ENCODE measurements around the gene SAMD5. TPM values are rescaled to one million over a fixed set of nuclear protein-coding genes. Genes with fewer than 3 reads are reported as not detected.

The SAMD5 gene
- total RNA-seq, 1 donor from 2014 or later, result 0.40 TPM

DNA sequence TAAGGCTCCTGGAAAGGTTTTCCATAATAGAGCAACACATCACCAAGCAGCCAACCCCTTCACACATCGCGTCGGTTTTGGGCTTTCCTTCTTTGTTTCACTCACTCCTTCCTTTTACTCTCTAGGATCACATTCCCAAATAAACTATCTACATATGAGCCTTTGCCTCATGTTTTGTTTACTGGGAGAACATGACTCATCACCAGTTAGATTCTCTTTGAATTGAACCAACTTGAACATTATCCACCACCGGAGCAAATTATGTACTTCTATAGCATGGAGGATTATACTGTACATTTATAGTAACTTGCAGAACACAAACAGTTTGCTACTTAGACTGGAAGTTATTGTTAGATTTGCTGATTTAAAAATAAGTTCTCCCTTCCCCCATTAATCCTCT, 41.0 kb downstream of the SAMD5 start:
- no peak overlapping the region for H3K4me3 ChIP-seq (ENCODE audit: low read depth, low read length)
- TF ChIP-seq, protein P1, sequence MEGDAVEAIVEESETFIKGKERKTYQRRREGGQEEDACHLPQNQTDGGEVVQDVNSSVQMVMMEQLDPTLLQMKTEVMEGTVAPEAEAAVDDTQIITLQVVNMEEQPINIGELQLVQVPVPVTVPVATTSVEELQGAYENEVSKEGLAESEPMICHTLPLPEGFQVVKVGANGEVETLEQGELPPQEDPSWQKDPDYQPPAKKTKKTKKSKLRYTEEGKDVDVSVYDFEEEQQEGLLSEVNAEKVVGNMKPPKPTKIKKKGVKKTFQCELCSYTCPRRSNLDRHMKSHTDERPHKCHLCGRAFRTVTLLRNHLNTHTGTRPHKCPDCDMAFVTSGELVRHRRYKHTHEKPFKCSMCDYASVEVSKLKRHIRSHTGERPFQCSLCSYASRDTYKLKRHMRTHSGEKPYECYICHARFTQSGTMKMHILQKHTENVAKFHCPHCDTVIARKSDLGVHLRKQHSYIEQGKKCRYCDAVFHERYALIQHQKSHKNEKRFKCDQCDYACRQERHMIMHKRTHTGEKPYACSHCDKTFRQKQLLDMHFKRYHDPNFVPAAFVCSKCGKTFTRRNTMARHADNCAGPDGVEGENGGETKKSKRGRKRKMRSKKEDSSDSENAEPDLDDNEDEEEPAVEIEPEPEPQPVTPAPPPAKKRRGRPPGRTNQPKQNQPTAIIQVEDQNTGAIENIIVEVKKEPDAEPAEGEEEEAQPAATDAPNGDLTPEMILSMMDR (conservative IDR thresholded peaks at IDR 0.05; ENCODE audit: low read depth, low read length), result no peak
- no peak for DNase-seq (ENCODE audit: low read depth)

DNA sequence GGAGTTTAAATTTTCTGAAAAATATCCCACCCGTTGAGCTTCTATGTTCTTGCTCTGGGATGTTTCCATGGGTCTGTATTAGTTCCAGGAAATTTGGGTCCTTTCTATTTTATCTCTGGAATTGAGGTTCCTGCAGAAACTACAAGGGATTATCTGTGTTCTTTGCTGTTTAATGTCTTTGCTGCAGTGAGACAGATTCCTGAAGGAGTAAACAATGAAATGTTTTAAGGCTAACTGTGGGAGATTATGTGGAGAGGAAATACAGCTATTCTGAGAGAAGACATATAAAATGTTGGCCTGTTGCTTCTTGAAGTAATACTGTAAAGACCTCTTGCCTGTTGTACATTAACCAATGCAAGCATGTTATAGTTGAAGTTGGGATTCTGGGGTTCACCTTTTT, 43.5 kb downstream of the SAMD5 start:
- no peak for DNase-seq (ENCODE audit: low read depth)
- H3K4me3 ChIP-seq (ENCODE audit: low read depth, low read length), result no peak overlapping the region
- TF ChIP-seq, protein P1 (conservative IDR thresholded peaks at IDR 0.05; ENCODE audit: low read depth, low read length), result no peak

DNA sequence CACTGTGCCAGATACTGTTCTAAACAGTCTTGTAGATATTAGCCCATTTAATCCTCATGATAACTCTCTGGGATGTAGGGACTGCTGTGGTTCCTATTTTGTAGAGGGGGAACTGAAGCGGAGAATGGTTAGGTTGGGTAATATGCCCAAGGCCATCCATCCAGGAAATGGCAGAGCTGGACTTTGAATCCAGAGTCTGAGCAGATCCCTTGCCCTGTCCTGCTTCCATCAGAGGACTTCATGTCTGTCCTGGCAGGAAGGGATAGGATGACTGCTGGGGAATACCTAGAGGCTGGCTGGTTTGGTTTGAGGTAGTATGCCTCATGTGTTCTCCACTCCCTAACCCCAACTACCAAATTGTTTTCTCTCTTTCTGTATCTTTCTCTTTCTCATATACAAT, 44.6 kb downstream of the SAMD5 start:
- H3K4me3 ChIP-seq (ENCODE audit: low read depth, low read length), result no peak overlapping the region
- TF ChIP-seq, protein P1 (conservative IDR thresholded peaks at IDR 0.05; ENCODE audit: low read depth, low read length), result no peak
- DNase-seq (ENCODE audit: low read depth), result no peak

DNA sequence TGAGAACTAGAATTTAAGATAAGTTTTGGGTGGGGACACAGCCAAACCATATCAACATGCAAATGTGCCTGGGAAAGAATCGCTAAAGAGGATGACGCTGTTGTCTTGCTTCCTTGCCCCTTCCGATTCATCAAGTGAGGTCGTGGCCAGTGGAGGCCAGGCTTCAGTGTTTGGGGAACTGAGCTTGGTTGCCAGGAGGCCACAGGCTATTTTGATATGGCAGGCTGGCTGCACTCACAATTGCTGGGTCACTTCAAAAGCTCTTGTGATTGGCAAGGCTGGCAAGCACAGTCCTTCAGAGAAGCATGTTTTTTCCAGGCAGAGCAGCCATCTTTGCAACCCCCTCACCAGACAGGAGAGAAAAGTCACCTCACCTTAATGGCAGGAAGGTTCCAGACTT, 45.8 kb downstream of the SAMD5 start:
- DNase-seq (ENCODE audit: low read depth), result no peak
- no peak overlapping the region for H3K4me3 ChIP-seq (ENCODE audit: low read depth, low read length)
- TF ChIP-seq, protein P1 (conservative IDR thresholded peaks at IDR 0.05; ENCODE audit: low read depth, low read length), result no peak

DNA sequence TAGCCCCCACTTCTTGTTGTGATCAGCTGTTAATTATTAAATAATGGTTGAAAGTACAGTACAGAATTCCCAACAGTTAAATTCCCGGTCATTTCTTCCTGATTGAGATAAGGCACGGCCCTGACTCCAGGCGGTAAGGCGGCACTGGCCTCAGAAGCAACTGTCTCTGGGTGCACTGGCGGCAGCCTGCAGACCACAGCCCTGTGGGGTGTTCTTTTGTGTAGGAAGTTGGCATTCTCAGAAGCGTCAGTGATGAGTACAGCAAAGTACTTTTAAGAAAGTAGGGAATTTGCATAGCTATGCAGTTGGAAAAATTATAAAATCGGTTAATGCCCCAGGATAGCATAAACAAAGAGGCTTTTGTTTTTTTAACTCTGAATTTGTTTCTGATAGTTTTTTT, 50.5 kb downstream of the SAMD5 start:
- H3K4me3 ChIP-seq (ENCODE audit: low read depth, low read length), result peak overlapping the region; percentile 22
- DNase-seq (ENCODE audit: low read depth), result no peak
- TF ChIP-seq, protein P1 (conservative IDR thresholded peaks at IDR 0.05; ENCODE audit: low read depth, low read length), result no peak

DNA sequence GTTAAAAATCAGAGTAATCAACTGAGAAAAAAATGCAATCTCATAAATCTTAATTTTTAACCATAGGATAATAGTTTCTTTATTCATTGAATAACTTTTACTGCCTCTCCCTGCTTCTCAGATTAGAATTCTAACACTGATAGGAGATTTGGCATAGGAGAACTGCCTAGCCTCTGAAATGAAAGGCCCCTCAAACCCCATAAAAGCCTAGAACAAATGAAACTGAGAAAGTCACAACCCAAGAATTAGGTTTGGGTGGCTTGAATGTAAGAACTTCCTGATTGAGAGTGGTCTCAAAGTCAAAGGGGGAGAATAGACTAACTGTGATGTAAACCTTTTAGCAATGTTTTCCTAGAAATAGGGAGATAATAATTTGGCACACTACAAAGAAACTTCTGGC, 52.2 kb downstream of the SAMD5 start:
- no peak overlapping the region for H3K4me3 ChIP-seq (ENCODE audit: low read depth, low read length)
- no peak for DNase-seq (ENCODE audit: low read depth)
- TF ChIP-seq, protein P1 (conservative IDR thresholded peaks at IDR 0.05; ENCODE audit: low read depth, low read length), result no peak

DNA sequence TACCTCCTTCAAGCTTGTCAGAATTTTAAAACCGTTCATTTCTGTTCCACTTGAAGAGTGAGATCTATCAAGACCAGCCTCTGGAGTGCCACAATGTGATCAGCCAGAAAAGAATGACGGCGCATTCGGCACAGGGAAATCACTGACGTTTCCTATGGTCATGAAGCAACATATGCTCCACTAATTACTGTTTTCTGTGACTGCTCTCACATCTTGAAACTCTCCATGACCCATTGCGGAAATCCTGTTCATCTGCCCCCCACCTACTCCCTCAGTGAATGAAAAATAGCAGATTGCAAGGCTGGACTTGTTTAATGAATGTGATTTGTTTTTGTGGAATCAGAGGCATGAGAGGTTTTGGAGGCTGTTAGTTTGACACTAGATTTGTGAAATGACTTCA, 53.2 kb downstream of the SAMD5 start:
- no peak overlapping the region for H3K4me3 ChIP-seq (ENCODE audit: low read depth, low read length)
- TF ChIP-seq, protein P1 (conservative IDR thresholded peaks at IDR 0.05; ENCODE audit: low read depth, low read length), result no peak
- no peak for DNase-seq (ENCODE audit: low read depth)
